MM.1S (cell line): ENCODE data around the gene IRF8.
"Not testable (repeated sequence)": the region's sequence is repeated elsewhere in the genome, so short reads cannot be mapped to it uniquely, and the experiment has no call there.

Experiments used
- DNase-seq: peaks from one replicate; pipeline ENCODE4 v3.0.0-alpha.2; 2015
- H2AFZ ChIP-seq: fragments of 300-600 bp; sonication (generic); 2 replicates; pipeline ENCODE4 v1.6.0; 2016; ENCODE audit warnings: antibody characterized with exemption, low read length
- H3F3A ChIP-seq: fragments of 300-600 bp; sonication (generic); 2 replicates; pipeline ENCODE4 v1.6.1; 2016; ENCODE audit warnings: mild to moderate bottlenecking, antibody characterized with exemption, low read length, moderate library complexity, mixed read lengths; ENCODE audit not compliant: insufficient read depth
- H3K27ac ChIP-seq: fragments of 300-600 bp; sonication (generic); 2 replicates; pipeline ENCODE4 v1.5.1; 2016; ENCODE audit warnings: mild to moderate bottlenecking, low read length
- H3K27me3 ChIP-seq: fragments of 300-600 bp; sonication (generic); replicated peaks from 2 replicates; pipeline ENCODE4 v1.6.0; 2016; ENCODE audit warnings: low read length; ENCODE audit not compliant: insufficient read depth
- H3K36me3 ChIP-seq: fragments of 300-600 bp; sonication (generic); replicated peaks from 2 replicates; pipeline ENCODE4 v1.6.1; 2016; ENCODE audit warnings: mild to moderate bottlenecking, low read length, mixed read lengths; ENCODE audit not compliant: insufficient read depth
- H3K4me1 ChIP-seq: fragments of 300-600 bp; sonication (generic); 2 replicates; pipeline ENCODE4 v1.6.1; 2016; ENCODE audit warnings: low read length, mixed read lengths
- H3K4me2 ChIP-seq: fragments of 300-600 bp; sonication (generic); 2 replicates; pipeline ENCODE4 v1.6.0; 2016; ENCODE audit warnings: low read depth, low read length
- H3K4me3 ChIP-seq: fragments of 300-600 bp; sonication (generic); 2 replicates; pipeline ENCODE4 v1.5.1; 2016; ENCODE audit warnings: low read length, mixed read lengths
- H3K79me2 ChIP-seq: fragments of 300-600 bp; sonication (generic); 2 replicates; pipeline ENCODE4 v1.6.1; 2016; ENCODE audit warnings: mixed run types, low read length, mixed read lengths
- H3K9ac ChIP-seq: fragments of 300-600 bp; sonication (generic); 2 replicates; pipeline ENCODE4 v1.6.1; 2016; ENCODE audit warnings: low read length, mixed read lengths
- H3K9me2 ChIP-seq: fragments of 300-600 bp; sonication (generic); replicated peaks from 2 replicates; pipeline ENCODE4 v1.6.1; 2016; ENCODE audit warnings: mild to moderate bottlenecking, low read length, mixed read lengths; ENCODE audit not compliant: insufficient read depth
- H3K9me3 ChIP-seq: fragments of 300-600 bp; sonication (generic); replicated peaks from 2 replicates; pipeline ENCODE4 v1.6.1; 2016; ENCODE audit warnings: mild to moderate bottlenecking, low read length, mixed read lengths; ENCODE audit not compliant: insufficient read depth
- H4K20me1 ChIP-seq: fragments of 300-600 bp; sonication (generic); 2 replicates; pipeline ENCODE4 v1.6.1; 2016; ENCODE audit warnings: mild to moderate bottlenecking, low read length, moderate library complexity, mixed read lengths; ENCODE audit not compliant: insufficient read depth
- CTCF ChIP-seq: fragments of 300-600 bp; sonication (generic); IDR thresholded peaks from 2 replicates; pipeline ENCODE4 v1.5.1; 2016; ENCODE audit warnings: antibody characterized with exemption, low read length, mixed read lengths
- EZH2 ChIP-seq: fragments of 300-600 bp; sonication (generic); optimal IDR thresholded peaks from 2 replicates; pipeline ENCODE3; 2017; ENCODE audit warnings: low read depth, mild to moderate bottlenecking, antibody characterized with exemption, low read length, mixed read lengths
- EZH2phosphoT487 ChIP-seq: fragments of 300-600 bp; sonication (generic); IDR thresholded peaks from 2 replicates; pipeline ENCODE4 v1.6.1; 2018; ENCODE audit warnings: antibody characterized with exemption, low read length

IRF8 gene

GRCh38 chr16:85856079-85856478, 42.9 kb upstream of the IRF8 start:
- Histone ChIP-seq H3K79me2 (no peaks in the 10 kb centered on the region), H4K20me1 (no peaks in the 10 kb centered on the region), H3K9me2 (no peaks in the 10 kb centered on the region), H3K9ac (no peak overlapping the region), H3K4me1 (no peaks in the 10 kb centered on the region), H3K9me3 (no peaks in the 10 kb centered on the region), H2AFZ (no peak overlapping the region), H3K27ac (no peak overlapping the region), H3K36me3 (no peaks in the 10 kb centered on the region), H3K4me3 (no peak overlapping the region), H3K27me3 (peaks cover 76% of the 10 kb centered on the region), H3F3A (no peaks in the 10 kb centered on the region), H3K4me2 (no peak overlapping the region)
- DNase-seq = no peak
- no peak for TF ChIP-seq EZH2phosphoT487
- no peak for TF ChIP-seq CTCF
- TF ChIP-seq EZH2 = no peak

- Histone ChIP-seq H3K9me3 (no peaks in the 10 kb centered on the region), H3K36me3 (no peaks in the 10 kb centered on the region), H2AFZ (no peak overlapping the region), H3K27ac (no peak overlapping the region), H3K27me3 (peaks cover 76% of the 10 kb centered on the region), H3K4me1 (no peaks in the 10 kb centered on the region), H3K4me3 (no peak overlapping the region), H3F3A (no peaks in the 10 kb centered on the region), H3K9ac (no peak overlapping the region), H3K9me2 (no peaks in the 10 kb centered on the region), H4K20me1 (no peaks in the 10 kb centered on the region), H3K79me2 (no peaks in the 10 kb centered on the region), H3K4me2 (no peak overlapping the region)
- DNase-seq = no peak
- no peak for TF ChIP-seq CTCF
- no peak for TF ChIP-seq EZH2
- TF ChIP-seq EZH2phosphoT487 = no peak
Measured at GRCh38 chr16:85856585-85856984, 42.4 kb upstream of the IRF8 start.

- no peaks in the 10 kb centered on the region for H3K4me1 ChIP-seq
- H3K79me2 ChIP-seq = no peaks in the 10 kb centered on the region
- H3K9me2 ChIP-seq = no peaks in the 10 kb centered on the region
- H3F3A ChIP-seq = no peaks in the 10 kb centered on the region
- H3K27ac ChIP-seq = no peak overlapping the region
- no peak for DNase-seq
- H4K20me1 ChIP-seq = no peaks in the 10 kb centered on the region
- no peak for TF ChIP-seq CTCF
- TF ChIP-seq EZH2phosphoT487 = no peak
- TF ChIP-seq EZH2 = no peak
- H3K27me3 ChIP-seq = peaks cover 74% of the 10 kb centered on the region
- no peak overlapping the region for H2AFZ ChIP-seq
- H3K9ac ChIP-seq = no peak overlapping the region
- H3K9me3 ChIP-seq = no peaks in the 10 kb centered on the region
- no peaks in the 10 kb centered on the region for H3K36me3 ChIP-seq
- no peak overlapping the region for H3K4me3 ChIP-seq
- H3K4me2 ChIP-seq = no peak overlapping the region
Measured at GRCh38 chr16:85857406-85857805, 41.6 kb upstream of the IRF8 start.

- not testable (repeated sequence) for H3K36me3 ChIP-seq, H3K9me3 ChIP-seq, DNase-seq, H3K4me3 ChIP-seq, H3K4me2 ChIP-seq, H3K79me2 ChIP-seq, H3K9me2 ChIP-seq, H3K9ac ChIP-seq, H4K20me1 ChIP-seq, H2AFZ ChIP-seq, H3K4me1 ChIP-seq, H3F3A ChIP-seq, H3K27ac ChIP-seq
- peaks cover 74% of the 10 kb centered on the region for H3K27me3 ChIP-seq
Measured at GRCh38 chr16:85858571-85858970, 40.4 kb upstream of the IRF8 start.
